SU-DHL-6 (cell line): ENCODE data around the gene NEIL3.

Source experiments
- CTCF ChIP-seq: fragments of 200-600 bp; sonication (generic); IDR thresholded peaks from one replicate; pipeline ENCODE4 v1.5.1; 2017; ENCODE audit warnings: antibody characterized with exemption, mild to moderate bottlenecking, low read length, moderate library complexity; ENCODE audit not compliant: insufficient read depth, poor library complexity, severe bottlenecking
- EZH2phosphoT487 ChIP-seq: fragments of 200-600 bp; sonication (generic), shearing (Covaris generic); conservative IDR thresholded peaks from 2 replicates; pipeline ENCODE4 v1.6.1; 2018; ENCODE audit warnings: mild to moderate bottlenecking, antibody characterized with exemption, low read length, moderate library complexity, mixed read lengths

- TF ChIP-seq CTCF (no peak), EZH2phosphoT487 (no peak)
Observed at GRCh38 chr4:177405508-177405907, 95.8 kb downstream of the NEIL3 start.
